GM12878 (cell line): ENCODE results near the gene ZDBF2. TPM values are rescaled to one million over a fixed set of nuclear protein-coding genes. Genes with fewer than 3 reads are reported as not detected.
A peak's percentile ranks its signal among the peaks of the same experiment; 100 is the strongest.

Experiments
- ATAC-seq: fragments of 200-7000 bp; cut with Tn5 transposase; 3 replicates; pipeline ENCODE4 v1.9.1; 2020; ENCODE audit warnings: mild to moderate bottlenecking, moderate library complexity
- BruUV-seq: library from RNA; stranded (reverse); fragments of 400-500 nt; replicated peaks from 2 replicates; lab custom pipeline; 2021; lab: Mats Ljungman, UMichigan
- CTCF ChIA-PET: fragments of 300-600 bp; sonication (Branson Sonifier 250); formaldehyde crosslinking; extraction: SDS; loops from one replicate; lab custom pipeline; 2021; ENCODE audit warnings: inconsistent platforms; lab: Yijun Ruan, JAX
- POLR2A ChIA-PET: fragments of 350-600 bp; formaldehyde crosslinking; extraction: SDS; loops from one replicate; lab custom pipeline; 2021; ENCODE audit warnings: inconsistent platforms; lab: Charles Lee
- RAD21 ChIA-PET: fragments of 300-600 bp; sonication (Branson Sonifier 250); formaldehyde crosslinking; loops from one replicate; lab custom pipeline; 2023; ENCODE audit warnings: antibody characterized with exemption; ENCODE audit not compliant: unreplicated experiment; lab: Charles Lee
- SMC1A ChIA-PET: fragments of 300-600 bp; sonication (Branson Sonifier 250); formaldehyde crosslinking; loops from one replicate; lab custom pipeline; 2023; ENCODE audit not compliant: unreplicated experiment, uncharacterized antibody; lab: Charles Lee
- DNase-seq: peaks from one replicate; pipeline ENCODE4 v3.0.0-alpha.2; 2011; ENCODE audit warnings: low read depth, low spot score
- FAIRE-seq: peaks from 3 replicates; lab custom pipeline; 2011; peaks lifted over from hg19 to GRCh38; lab: Jason Lieb, UNC
- H2AFZ ChIP-seq: 2 replicates; pipeline ENCODE4 v1.6.0; 2011; ENCODE audit warnings: low read depth, low read length, control low read depth; ENCODE audit not compliant: control insufficient read depth
- H3K27ac ChIP-seq: 2 replicates; pipeline ENCODE4 v1.5.1; 2011; ENCODE audit warnings: control low read depth; ENCODE audit not compliant: control insufficient read depth, insufficient read depth
- H3K27me3 ChIP-seq, 2 experiments: replicated peaks in 1 of 2; 2 replicates each; pipeline versions ENCODE4 v1.6.0 to v1.6.1; 2011; ENCODE audit warnings: low read length in 1 of 2; ENCODE audit not compliant: control insufficient read depth in 2 of 2, insufficient read depth in 2 of 2
- H3K36me3 ChIP-seq, 2 experiments: 2 replicates each; pipeline ENCODE4 v1.5.1; 2011; ENCODE audit warnings: low read length in 1 of 2; ENCODE audit not compliant: control insufficient read depth in 2 of 2, insufficient read depth in 2 of 2
- H3K4me1 ChIP-seq: 2 replicates; pipeline ENCODE4 v1.6.1; 2011; ENCODE audit warnings: mild to moderate bottlenecking, low read length, moderate library complexity, mixed read lengths; ENCODE audit not compliant: control insufficient read depth, insufficient read depth
- H3K4me2 ChIP-seq: 2 replicates; pipeline ENCODE4 v1.6.0; 2011; ENCODE audit warnings: control low read depth; ENCODE audit not compliant: control insufficient read depth, insufficient read depth
- H3K4me3 ChIP-seq: fragments of 200-600 bp; sonication (generic); 2 replicates; pipeline ENCODE4 v1.5.1; 2016
- H3K79me2 ChIP-seq: 2 replicates; pipeline ENCODE4 v1.6.0; 2011; ENCODE audit warnings: low read length; ENCODE audit not compliant: control insufficient read depth, insufficient read depth
- H3K9ac ChIP-seq: 2 replicates; pipeline ENCODE4 v1.8.0; 2011; ENCODE audit warnings: low read length, control low read depth, mixed read lengths; ENCODE audit not compliant: control insufficient read depth, insufficient read depth
- H3K9me3 ChIP-seq: replicated peaks from 3 replicates; pipeline ENCODE4 v1.5.1; 2011; ENCODE audit warnings: mild to moderate bottlenecking, low read length; ENCODE audit not compliant: control insufficient read depth, insufficient read depth
- H4K20me1 ChIP-seq: 2 replicates; pipeline ENCODE4 v1.6.0; 2011; ENCODE audit not compliant: control insufficient read depth, insufficient read depth
- CHD2 ChIP-seq: IDR thresholded peaks from 2 replicates; pipeline ENCODE4 v1.6.1; 2011; ENCODE audit warnings: low read depth, low read length, improper control_type of control experiment, borderline replicate concordance
- MXI1 ChIP-seq: fragments of 150-350 bp; IDR thresholded peaks from 2 replicates; pipeline ENCODE4 v1.6.1; 2011; ENCODE audit warnings: low read depth, mild to moderate bottlenecking, inconsistent platforms, low read length, improper control_type of control experiment
- RAD21 ChIP-seq: IDR thresholded peaks from 2 replicates; pipeline ENCODE4 v1.6.1; 2011; ENCODE audit warnings: mild to moderate bottlenecking, low read depth, low read length, moderate library complexity; ENCODE audit not compliant: insufficient read depth
- TBL1XR1 ChIP-seq: IDR thresholded peaks from 2 replicates; pipeline ENCODE4 v1.6.1; 2012; ENCODE audit warnings: low read depth, low read length, improper control_type of control experiment
- TCF3 ChIP-seq: IDR thresholded peaks from 2 replicates; pipeline ENCODE4 v1.6.1; 2012; ENCODE audit warnings: low read depth, mild to moderate bottlenecking, low read length, borderline replicate concordance; ENCODE audit not compliant: insufficient read depth
- ZBED1 ChIP-seq: IDR thresholded peaks from 2 replicates; pipeline ENCODE4 v1.6.1; 2016; ENCODE audit warnings: borderline replicate concordance
- ZNF217 ChIP-seq: fragments of 450-650 bp; IDR thresholded peaks from 2 replicates; pipeline ENCODE4 v1.6.1; 2017; ENCODE audit warnings: antibody characterized with exemption, mild to moderate bottlenecking
- WGBS: methylation state at CpG from one replicate; pipeline ENCODE4 v1.1.6; 2016; ENCODE audit warnings: low lambda C conversion rate; ENCODE audit not compliant: insufficient replicate concordance, insufficient coverage; ENCODE audit errors: missing lambda C conversion rate; 5-methylcytosine and 5-hydroxymethylcytosine counted together
- in situ Hi-C: fragments of 300-500 bp; cut with MboI; formaldehyde crosslinking; loops from 9 replicates; pipeline ENCODE4 v1.14.3; 2018; ENCODE audit warnings: mixed read lengths
- intact Hi-C: fragments of 100-400 bp; cut with micrococcal nuclease; formaldehyde crosslinking; loops from one replicate; pipeline ENCODE4 v1.14.2; 2022; ENCODE audit not compliant: unreplicated experiment
- polyA plus RNA-seq, 11 experiments: library from polyadenylated mRNA; depleted of rRNA in 4 of 11; unstranded in 6 of 11; stranded (reverse) in 5 of 11; fragments of >200 nt; fragmentation: Nextera tagmentation in 4 of 11; fragmentation: Illumina TruSeq in 1 of 11; extraction: Ambion mirVana in 4 of 11; extraction: Trizol in 1 of 11; gene quantifications; 1 replicate in 1 of 11; 2 replicates in 10 of 11; pipeline versions ENCODE4 v1.2.1 to v1.2.3, GENCODE V29; 2011 to 2016; ENCODE audit warnings: inconsistent platforms in 2 of 11, missing spikeins in 2 of 11, low read depth in 1 of 11
- total RNA-seq, 4 experiments: library from RNA; depleted of rRNA in 3 of 4; stranded (reverse); fragments of >200 nt in 3 of 4; fragmentation: Illumina TruSeq in 1 of 4; extraction: Trizol in 1 of 4; gene quantifications; 2 replicates each; pipeline versions ENCODE4 v1.2.1 to v1.2.3, GENCODE V29; 2013 to 2021
- TF ChIP-seq, protein P1 (sequence below): fragments of 450-650 bp; IDR thresholded peaks from 2 replicates; pipeline ENCODE4 v1.6.1; 2017; ENCODE audit warnings: mild to moderate bottlenecking, moderate library complexity
- TF ChIP-seq, protein P2 (sequence below): fragments of 450-650 bp; conservative IDR thresholded peaks from 2 replicates; pipeline ENCODE4 v1.6.1; 2017; ENCODE audit warnings: mild to moderate bottlenecking, moderate library complexity
- TF ChIP-seq, protein P3 (sequence below): fragments of 450-650 bp; IDR thresholded peaks from 2 replicates; pipeline ENCODE4 v1.6.1; 2016; ENCODE audit warnings: mild to moderate bottlenecking, moderate library complexity, borderline replicate concordance

The ZDBF2 gene
- total and polyA plus RNA-seq, 10 of the 15 experiments (the other 5 are each of a cell fraction or from before 2014, with no cell fraction given) = 0.60 to 21.1 (median 4.2) TPM

DNA sequence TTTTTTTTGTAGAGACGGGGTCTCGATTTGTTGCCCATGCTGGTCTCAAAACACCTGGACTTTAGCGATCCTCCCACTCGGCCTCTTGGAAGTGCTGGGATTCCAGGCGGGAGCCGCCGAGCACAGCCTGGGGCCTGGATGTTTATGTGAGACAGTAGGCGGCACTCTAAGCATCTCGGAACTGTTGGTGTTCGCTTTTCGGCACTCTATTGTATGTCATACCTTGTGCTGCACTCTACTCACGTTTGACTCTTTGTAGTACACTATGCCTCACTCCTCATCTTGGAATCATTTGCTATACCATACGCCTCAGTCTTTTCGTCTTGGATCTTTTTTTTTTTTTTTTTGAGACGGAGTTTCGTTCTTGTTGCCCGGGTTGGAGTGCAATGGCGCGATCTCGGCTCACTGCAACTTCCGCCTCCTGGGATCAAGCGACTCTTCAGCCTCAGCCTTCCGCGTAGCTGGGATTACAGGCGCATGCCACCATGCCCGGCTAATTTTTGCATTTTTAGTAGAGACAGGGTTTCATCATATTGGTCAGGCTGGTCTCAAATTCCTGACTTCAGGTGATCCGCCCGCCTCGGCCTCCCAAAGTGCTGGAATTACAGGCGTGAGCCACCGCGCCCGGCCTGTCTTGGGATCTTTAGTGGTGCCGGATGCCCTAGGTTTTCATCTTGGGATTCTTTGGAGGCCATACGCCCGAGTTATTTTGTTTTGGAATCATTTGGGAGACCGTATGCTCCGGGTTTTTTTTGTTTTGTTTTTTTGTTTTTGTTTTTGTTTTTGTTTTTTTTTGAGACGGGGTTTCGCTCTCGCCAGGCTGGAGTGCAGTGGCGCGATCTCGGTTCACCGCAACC, 24.2 kb upstream of the ZDBF2 start (continued):
- no peak for TF ChIP-seq MXI1
- peak; percentile 37; the same call in 1 of the 2 replicates for TF ChIP-seq RAD21
- TF ChIP-seq, protein P1, sequence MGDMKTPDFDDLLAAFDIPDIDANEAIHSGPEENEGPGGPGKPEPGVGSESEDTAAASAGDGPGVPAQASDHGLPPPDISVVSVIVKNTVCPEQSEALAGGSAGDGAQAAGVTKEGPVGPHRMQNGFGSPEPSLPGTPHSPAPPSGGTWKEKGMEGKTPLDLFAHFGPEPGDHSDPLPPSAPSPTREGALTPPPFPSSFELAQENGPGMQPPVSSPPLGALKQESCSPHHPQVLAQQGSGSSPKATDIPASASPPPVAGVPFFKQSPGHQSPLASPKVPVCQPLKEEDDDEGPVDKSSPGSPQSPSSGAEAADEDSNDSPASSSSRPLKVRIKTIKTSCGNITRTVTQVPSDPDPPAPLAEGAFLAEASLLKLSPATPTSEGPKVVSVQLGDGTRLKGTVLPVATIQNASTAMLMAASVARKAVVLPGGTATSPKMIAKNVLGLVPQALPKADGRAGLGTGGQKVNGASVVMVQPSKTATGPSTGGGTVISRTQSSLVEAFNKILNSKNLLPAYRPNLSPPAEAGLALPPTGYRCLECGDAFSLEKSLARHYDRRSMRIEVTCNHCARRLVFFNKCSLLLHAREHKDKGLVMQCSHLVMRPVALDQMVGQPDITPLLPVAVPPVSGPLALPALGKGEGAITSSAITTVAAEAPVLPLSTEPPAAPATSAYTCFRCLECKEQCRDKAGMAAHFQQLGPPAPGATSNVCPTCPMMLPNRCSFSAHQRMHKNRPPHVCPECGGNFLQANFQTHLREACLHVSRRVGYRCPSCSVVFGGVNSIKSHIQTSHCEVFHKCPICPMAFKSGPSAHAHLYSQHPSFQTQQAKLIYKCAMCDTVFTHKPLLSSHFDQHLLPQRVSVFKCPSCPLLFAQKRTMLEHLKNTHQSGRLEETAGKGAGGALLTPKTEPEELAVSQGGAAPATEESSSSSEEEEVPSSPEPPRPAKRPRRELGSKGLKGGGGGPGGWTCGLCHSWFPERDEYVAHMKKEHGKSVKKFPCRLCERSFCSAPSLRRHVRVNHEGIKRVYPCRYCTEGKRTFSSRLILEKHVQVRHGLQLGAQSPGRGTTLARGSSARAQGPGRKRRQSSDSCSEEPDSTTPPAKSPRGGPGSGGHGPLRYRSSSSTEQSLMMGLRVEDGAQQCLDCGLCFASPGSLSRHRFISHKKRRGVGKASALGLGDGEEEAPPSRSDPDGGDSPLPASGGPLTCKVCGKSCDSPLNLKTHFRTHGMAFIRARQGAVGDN = no peak
- no peak for TF ChIP-seq TCF3

DNA sequence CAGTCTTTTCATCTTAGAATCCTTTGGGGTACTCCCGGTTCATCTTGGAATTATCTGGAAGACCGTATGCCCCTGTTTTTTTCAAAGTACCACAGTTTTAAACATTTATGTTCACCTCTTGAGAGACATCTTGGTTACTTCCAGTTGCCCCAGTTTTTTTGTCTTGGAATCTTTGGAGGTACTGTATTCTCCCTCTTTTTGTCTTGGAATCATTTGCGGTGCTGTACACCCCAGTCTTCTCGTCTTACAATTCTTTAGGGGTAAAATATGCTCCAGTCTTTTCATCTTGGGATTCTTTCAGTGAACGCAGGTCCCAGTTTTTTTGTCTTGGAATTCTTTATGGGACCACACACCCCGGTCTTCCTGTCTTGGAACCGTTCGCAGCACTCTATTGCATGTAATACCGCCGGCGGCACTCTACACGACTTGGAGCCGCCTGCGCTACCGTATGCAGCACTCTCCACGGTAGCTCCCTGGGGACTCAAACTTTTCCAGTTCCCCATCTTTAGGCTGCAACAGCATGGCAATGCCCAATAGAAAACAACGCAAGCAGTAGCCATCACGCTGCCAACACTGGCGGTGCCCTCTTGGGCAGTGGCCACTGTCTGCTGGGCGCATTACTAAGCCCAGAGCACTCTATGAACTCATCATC, 21.2 kb upstream of the ZDBF2 start:
- H3K4me3 ChIP-seq = no peak overlapping the region
- ChIA-PET POLR2A (no interaction called here), SMC1A (no interaction called here), RAD21 (no interaction called here), CTCF (no interaction called here)
- no peaks in the 10 kb centered on the region for H3K79me2 ChIP-seq
- no peaks in the 10 kb centered on the region for H4K20me1 ChIP-seq
- H3K27me3 ChIP-seq = peaks cover 0 to 6% of the 10 kb centered on the region in 2 experiments; a peak in 3 of 4 replicates
- intact Hi-C loops (no loop called here), in situ Hi-C loops (no loop called here)
- H3K36me3 ChIP-seq = no peaks in the 10 kb centered on the region
- no peak overlapping the region for H3K27ac ChIP-seq
- no peaks in the 10 kb centered on the region for H3K4me1 ChIP-seq
- no peak overlapping the region for H3K4me2 ChIP-seq
- H2AFZ ChIP-seq = no peak overlapping the region
- BruUV-seq = no TSS peak
- 53% methylated on average over 20 of the region's 20 CpGs for WGBS
- no peak for DNase-seq
- ATAC-seq = no peak
- H3K9ac ChIP-seq = no peak overlapping the region
- FAIRE-seq = no peak
- no peaks in the 10 kb centered on the region; the same call in 2 of the 3 replicates for H3K9me3 ChIP-seq
- no peak for TF ChIP-seq ZNF217
- TF ChIP-seq ZBED1 = no peak
- TF ChIP-seq, protein P2, sequence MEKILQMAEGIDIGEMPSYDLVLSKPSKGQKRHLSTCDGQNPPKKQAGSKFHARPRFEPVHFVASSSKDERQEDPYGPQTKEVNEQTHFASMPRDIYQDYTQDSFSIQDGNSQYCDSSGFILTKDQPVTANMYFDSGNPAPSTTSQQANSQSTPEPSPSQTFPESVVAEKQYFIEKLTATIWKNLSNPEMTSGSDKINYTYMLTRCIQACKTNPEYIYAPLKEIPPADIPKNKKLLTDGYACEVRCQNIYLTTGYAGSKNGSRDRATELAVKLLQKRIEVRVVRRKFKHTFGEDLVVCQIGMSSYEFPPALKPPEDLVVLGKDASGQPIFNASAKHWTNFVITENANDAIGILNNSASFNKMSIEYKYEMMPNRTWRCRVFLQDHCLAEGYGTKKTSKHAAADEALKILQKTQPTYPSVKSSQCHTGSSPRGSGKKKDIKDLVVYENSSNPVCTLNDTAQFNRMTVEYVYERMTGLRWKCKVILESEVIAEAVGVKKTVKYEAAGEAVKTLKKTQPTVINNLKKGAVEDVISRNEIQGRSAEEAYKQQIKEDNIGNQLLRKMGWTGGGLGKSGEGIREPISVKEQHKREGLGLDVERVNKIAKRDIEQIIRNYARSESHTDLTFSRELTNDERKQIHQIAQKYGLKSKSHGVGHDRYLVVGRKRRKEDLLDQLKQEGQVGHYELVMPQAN = no peak
- TF ChIP-seq CHD2 = no peak
- no peak for TF ChIP-seq TBL1XR1
- TF ChIP-seq, protein P3, sequence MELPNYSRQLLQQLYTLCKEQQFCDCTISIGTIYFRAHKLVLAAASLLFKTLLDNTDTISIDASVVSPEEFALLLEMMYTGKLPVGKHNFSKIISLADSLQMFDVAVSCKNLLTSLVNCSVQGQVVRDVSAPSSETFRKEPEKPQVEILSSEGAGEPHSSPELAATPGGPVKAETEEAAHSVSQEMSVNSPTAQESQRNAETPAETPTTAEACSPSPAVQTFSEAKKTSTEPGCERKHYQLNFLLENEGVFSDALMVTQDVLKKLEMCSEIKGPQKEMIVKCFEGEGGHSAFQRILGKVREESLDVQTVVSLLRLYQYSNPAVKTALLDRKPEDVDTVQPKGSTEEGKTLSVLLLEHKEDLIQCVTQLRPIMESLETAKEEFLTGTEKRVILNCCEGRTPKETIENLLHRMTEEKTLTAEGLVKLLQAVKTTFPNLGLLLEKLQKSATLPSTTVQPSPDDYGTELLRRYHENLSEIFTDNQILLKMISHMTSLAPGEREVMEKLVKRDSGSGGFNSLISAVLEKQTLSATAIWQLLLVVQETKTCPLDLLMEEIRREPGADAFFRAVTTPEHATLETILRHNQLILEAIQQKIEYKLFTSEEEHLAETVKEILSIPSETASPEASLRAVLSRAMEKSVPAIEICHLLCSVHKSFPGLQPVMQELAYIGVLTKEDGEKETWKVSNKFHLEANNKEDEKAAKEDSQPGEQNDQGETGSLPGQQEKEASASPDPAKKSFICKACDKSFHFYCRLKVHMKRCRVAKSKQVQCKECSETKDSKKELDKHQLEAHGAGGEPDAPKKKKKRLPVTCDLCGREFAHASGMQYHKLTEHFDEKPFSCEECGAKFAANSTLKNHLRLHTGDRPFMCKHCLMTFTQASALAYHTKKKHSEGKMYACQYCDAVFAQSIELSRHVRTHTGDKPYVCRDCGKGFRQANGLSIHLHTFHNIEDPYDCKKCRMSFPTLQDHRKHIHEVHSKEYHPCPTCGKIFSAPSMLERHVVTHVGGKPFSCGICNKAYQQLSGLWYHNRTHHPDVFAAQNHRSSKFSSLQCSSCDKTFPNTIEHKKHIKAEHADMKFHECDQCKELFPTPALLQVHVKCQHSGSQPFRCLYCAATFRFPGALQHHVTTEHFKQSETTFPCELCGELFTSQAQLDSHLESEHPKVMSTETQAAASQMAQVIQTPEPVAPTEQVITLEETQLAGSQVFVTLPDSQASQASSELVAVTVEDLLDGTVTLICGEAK = no peak
